Activated CD8-positive, alpha-beta memory T cell treated with anti-CD3 and anti-CD28 coated beads, Interleukin-2, amount 50 U/mL, for 48 hours (primary cell): ENCODE results near the gene LCN15.
A peak's percentile ranks its signal among the peaks of the same experiment; 100 is the strongest.

Experiments used
- DNase-seq: peaks from one replicate; pipeline ENCODE4 v3.0.0-alpha.2; 2020

The LCN15 gene

DNA sequence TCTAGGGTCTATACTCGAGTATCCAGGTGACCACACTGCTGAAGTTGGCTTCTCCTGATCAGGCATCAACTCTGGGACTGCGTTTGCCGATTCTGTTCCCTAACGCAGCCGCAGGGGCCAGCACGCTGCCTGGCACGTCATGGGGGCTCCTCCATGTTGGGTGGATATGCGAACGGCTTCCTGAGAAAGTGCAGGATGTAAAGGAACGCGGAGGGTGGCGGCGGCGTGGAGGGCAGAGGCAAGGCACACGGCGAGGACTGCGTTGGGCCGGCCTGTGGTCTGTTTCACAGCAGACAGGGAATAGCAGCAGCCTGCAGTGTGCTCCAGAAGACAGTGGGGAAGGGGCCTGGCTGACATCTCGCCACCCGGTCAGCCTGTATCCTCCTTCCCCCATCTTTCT, 25.4 kb downstream of the LCN15 start:
- no peak for DNase-seq

DNA sequence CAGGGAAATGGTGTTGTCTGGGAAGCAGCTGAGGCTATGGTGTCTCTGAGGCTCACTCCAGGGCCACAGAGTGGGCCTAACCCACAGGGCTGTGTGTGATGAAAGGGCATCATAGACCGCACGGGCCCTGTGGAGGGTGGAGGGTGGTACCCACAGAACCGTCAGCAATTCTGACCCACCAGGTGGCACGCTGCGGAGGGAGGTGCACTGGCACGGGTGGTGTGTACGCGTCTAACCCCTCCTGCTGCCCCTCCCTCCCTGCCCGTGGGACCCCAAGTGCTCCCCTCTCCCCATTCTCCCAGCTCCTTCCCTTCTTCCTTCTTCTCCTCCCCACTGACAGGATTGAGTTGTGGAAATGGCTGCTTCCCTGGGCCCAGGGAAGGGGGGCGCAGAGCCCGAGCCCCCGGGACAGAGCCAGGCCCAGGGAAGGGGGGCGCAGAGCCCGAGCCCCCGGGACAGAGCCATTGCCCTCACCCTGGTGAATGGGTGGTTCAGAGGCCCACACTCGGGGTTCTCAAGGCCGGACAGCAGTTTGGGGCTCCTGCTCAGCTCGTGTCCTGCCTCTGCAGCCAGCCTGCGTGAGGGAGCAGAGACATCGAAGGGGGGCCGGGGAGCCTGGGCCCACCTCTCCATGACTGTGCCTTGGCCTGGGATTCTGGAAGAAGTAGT, 28.4 kb downstream of the LCN15 start:
- no peak for DNase-seq

DNA sequence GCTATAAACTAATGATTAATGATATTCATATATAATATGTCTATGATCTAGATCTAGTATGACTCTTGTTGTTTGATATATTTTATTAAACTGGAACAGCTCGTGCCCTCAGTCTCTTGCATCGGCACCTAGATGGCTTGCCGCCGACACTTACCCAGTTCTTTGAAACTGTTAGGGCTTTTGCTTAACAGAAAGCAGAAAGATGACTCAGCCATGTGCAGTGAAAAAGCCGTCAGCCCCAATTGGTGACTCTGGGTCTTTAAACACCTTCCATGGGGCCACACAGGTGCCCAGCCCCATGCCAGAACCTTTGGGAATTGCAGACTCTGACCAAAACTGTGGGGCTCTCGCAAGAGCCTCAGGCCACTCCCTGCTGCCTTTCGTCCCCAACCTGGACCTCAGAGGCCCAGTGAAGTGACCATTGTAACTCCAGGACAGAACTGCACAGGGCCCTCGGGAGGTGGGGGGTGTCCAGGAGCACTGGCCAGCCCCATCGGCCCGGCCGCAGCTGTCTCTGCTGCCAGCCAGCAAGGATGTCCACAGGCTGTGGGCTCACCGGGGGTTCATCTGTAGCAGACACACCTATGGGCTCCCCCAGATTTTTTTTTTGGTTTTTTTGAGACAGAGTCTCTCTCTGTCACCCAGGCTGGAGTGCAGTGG, 29.4 kb downstream of the LCN15 start:
- no peak for DNase-seq

DNA sequence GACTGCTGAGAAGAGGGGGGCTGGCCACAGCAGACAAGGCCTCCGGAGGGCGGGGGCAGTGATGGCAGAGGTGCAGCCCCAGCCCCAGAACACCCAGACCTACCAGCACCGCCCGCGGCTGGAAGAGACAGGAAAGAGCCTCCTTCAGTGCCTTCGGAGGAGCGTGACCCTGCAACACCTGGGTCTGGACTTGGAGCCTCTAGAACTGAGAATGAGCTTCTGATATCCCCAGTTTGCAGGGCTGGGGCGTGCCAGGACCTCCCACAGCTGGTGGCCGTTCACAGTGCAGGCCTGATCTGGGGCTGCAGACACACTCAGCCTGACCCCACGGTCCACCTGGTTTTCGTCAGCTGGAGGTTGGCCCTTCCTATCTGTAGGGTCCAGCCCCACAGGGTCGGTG, 30.7 kb downstream of the LCN15 start:
- no peak for DNase-seq

DNA sequence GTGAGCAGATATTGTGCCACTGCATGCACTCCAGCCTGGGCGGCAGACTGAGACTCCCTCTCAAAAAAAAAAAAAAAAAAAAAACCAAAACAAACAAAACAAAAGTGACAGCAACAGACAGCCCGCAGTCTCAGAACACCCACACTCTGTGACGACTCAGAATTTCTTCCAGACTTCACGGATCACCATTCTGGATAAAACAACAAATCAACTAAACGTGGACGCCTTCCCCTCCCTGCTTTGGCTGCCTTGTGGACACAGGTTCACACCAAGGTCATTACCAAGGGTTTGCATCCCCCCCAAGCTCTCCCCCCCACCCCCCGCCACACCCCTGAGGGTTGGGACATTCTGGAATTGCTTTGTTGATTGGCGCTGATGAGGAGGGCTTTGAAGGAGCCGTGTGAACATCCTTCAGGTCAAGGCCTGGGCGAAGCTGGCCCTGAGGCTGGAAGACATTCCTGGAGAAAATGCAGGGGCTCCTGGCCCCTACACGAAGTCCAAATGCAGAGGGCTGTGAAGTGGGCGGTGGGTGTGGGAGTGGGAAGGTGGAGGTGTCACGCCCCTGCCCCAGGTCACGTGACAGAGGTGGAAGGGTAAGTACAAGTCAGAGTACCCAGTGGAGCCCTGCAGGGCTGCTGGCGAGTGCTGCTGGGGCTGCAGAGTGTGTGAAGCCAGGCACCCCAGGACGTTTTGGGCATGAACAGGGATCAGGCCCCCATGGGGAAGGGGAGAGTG, 31.7 kb downstream of the LCN15 start:
- DNase-seq: no peak

DNA sequence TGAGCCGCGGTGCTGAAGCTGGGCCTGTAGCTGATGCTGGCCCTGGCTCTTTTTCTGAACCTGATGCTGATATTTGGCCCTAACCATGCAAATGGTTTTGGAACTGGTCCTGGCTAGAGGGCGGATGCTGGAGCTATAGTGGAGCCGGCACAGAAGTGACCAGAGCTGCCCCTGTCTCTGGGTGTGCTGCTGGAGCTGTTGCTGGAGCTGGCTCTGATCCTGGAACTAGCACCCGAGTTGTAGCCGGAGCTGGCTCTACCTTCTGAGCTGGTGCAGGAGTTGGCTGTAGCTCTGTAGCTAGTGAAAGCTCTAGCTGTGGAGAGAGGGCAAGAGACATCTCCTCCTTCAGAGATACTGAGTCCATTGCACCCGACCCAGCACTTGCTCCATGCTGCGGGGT, 34.4 kb downstream of the LCN15 start:
- DNase-seq: no peak

DNA sequence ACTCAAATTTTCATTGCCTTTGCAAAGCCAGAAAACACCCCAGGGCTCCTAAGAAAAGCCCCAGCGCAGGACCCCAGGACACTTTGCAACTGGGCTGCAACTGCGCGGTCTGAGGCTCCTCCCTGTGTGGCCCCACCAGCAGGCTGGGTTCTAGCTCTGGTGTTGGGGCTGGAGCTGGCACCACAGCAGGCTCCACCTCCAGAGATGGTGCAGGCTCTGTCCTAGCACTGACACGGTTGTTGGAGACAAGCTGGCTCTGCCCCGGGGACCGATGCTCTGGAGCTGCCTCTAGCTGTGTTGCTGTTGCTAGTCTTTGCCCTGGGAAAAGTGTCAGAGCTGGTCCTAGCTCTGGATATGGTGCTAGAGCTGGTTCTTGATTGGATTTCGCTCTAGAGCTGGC, 35.2 kb downstream of the LCN15 start:
- DNase-seq: no peak

DNA sequence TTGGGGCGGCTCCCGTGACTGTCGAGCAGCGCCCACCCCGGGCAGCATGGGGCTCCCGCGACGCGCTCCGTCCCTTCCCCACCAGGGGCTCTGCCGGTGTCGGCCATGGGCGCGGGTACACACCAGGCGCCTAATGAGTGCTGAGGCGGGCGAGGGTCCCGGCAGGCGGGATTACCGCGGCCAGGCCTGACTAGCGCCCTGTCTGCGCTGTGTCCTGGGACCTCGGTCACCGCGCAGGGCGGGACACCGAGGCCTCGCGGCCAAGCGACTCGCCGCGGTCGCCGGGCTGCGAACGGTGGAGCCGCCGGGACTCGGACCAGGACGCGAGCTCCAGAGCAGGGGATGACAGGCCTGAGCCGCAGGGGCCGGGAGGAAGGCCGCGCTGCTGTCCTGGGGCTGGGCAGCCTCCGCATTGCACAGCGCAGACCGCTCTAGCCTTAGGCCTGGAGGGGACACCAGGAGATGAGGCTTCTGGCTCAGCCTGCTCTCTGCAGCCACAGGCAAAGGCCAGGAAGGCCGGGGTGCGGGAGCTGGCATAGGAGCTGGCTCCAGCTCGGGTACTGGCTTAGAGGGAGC, 35.7 kb downstream of the LCN15 start:
- DNase-seq: no peak

DNA sequence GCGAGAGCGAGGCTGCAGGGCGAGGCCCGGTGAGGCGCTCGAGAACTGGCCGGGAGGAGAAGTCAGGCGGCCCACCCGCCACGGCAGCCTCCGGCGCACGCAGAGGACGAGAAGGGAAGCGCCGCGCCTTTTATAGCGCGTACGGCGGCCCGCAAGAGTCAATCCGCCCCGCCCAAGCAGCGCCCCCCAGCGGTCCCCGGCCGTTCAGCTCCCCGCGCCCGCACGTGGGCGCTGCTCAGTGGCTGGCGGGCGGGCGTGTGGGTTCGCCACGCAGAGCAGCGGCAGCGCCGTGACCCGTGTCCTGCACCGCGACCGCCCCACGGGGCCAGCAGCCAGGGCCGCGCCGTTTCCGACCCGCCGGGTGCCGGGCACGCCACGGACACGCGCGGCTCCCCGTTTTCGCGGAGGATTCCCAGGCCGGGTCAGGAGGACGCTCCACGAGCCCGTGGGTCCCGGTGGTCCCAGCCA, 36.2 kb downstream of the LCN15 start:
- peak; percentile 99 for DNase-seq

DNA sequence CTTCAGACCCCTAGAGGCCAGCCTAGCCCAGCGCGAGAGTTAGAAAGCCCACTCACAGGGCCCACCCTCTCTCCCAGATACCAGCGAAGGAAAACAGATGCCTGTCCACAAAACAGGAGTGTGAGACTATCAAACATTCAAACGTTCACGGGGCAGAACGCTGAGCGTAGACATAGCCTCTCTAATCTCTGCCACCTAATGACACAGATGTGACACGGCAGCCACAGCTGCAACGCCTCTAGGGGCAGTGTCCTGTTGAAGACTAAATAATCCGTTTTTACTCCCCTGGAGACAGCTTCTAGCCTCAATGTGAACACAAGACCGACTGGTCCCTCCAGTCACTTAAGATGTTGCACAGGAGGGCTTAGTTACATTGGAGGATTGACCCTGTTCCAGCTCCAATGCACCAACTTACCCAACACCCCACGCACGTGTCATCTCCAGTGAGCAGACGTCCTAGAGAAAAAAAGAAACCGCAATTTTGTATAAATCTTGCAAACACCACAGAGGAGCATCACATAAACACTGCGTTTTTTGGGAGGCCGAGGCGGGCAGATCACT, 37.6 kb downstream of the LCN15 start:
- no peak for DNase-seq

DNA sequence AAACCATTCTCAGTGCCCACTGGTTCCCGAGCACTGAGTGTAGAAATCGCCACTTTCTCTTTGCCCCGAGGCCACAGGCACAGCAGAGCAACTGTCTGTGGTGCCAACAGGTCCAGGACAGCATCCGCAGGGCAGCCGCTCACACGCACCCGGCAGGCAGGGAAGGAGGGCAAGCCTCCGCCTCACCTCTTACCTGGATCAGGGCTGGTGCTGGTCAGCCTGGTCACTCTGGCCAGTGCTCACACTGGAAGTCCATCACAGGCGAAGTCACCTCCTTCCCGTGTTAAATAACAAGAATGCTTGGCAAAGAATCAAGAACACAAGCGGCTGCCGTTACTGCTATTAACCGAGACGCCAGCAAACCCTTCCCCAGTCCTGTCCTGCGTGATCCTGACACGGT, 38.2 kb downstream of the LCN15 start:
- no peak for DNase-seq

DNA sequence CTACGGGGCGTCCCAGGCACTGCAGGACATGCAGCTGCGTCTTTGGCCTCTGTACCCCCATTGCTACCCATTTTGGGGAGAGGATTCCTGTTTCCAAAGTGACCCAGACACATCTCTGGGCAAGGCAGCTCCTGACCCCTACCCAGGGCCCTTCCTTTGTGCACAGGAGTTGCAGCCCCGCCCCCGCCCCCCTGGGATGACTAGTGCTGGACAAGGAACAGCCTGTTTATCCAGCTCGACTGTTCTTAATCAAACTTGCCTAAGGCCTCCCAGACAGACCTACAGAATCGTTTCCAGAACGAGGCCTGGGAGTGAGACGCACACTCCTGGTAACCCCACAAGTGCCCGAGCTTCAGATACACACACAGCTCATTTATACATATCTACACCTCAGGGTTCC, 38.7 kb downstream of the LCN15 start:
- DNase-seq: no peak

DNA sequence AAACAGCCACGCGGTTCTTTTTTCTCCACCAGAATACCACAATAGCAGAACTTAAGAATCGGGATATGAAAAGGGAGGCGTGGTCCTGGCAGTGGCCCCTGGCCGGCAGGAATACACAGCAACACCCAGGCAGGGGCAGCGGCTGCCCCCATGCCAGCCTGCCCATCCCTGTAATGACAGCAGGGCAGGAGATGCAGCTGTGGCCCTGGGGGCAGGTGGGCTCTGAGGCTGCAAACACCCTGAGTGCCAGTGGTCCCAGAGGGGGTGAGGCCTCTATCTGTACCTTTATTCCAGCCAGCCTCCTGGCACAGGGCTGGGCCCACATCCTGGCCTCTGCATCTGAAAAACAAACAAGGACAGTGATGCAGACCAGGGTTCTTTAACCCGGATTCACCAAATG, 39.5 kb downstream of the LCN15 start:
- DNase-seq: no peak

DNA sequence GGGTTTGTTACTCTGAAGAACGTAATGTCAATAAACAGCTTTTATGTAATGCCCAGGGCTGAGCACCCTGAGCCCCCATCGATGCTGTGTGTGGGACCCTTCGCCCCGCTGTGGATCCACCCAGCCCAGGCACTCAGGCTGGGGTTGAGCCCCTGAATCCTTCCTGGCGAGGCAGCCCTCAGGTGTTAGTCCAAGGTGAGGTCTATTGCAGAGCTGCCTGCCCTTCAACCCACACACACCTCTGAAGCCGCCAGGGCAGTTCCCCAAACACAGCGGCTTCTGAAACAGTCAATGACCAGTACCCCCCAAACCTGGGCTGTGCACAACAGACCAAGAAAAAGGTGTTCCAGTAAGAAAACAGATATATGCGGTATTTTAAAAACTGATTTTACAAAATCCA, 40.3 kb downstream of the LCN15 start:
- no peak for DNase-seq

DNA sequence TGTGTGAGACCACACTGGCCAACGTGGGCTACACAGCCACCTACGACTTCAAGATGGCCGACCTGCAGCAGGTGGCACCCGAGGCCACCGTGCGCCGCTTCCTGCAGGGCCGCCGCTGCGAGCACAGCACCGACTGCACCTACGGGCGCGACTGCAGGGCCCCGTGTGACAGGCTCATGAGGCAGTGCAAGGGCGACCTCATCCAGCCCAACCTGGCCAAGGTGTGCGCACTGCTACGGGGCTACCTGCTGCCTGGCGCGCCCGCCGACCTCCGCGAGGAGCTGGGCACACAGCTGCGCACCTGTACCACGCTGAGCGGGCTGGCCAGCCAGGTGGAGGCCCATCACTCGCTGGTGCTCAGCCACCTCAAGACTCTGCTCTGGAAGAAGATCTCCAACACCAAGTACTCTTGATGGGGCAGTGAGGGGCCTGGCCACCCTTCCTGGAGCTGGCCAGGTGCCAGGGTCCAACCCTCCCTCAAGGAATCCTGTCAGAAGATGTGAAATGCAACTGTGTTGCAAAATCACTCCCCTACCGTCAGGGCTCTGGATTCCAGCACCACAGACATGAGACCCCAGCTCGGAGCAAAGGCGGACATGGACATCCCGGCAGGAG, 40.8 kb downstream of the LCN15 start:
- DNase-seq: peak; percentile 70

DNA sequence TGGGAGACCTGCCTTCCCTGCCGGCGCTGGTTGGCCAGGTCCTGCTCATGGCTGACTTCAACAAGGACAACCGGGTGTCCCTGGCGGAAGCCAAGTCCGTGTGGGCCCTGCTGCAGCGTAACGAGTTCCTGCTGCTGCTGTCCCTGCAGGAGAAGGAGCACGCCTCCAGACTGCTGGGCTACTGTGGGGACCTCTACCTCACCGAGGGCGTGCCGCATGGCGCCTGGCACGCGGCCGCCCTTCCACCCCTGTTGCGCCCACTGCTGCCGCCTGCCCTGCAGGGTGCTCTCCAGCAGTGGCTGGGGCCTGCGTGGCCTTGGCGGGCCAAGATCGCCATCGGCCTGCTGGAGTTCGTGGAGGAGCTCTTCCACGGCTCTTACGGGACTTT, 41.4 kb downstream of the LCN15 start:
- peak; percentile 74 for DNase-seq

DNA sequence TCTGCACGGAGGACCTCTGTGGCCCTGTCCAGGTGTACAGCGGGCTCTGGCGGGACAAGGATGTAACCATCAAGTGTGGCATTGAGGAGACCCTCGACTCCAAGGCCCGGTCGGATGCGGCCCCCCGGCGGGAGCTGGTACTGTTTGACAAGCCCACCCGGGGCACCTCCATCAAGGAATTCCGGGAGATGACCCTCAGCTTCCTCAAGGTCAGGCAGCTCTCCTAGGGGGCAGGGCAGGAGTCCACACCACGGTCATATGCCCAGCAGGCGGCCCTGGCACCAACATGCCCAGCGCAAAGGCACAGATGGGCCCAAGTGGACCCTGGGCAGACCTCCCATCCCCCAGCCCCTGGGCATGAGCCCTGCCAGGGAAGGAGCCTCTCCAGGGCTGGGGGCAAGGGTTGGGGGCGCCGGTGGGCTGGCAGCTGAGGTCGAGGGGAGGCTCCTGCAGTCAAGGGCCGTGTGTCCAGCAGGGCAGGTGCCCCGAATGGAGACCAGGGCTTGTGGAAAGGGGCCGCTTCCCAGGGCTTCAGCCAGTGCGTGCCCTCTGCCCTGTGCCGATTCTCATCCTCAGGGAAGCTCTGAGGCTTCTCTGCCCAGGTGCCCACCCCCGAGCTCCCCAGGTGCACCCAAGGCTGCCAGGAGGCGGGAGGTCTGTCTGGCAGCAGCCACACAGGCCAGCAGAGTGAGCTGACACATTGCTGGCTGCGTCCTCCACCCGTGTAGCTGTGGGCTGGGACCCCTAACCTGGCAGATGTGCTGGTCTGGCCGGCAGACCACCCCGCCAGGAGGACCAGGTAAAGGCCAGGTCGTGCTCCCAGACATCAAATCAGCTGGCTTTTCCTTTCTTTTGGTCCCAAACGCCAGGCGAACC, 42.0 kb downstream of the LCN15 start:
- no peak for DNase-seq

DNA sequence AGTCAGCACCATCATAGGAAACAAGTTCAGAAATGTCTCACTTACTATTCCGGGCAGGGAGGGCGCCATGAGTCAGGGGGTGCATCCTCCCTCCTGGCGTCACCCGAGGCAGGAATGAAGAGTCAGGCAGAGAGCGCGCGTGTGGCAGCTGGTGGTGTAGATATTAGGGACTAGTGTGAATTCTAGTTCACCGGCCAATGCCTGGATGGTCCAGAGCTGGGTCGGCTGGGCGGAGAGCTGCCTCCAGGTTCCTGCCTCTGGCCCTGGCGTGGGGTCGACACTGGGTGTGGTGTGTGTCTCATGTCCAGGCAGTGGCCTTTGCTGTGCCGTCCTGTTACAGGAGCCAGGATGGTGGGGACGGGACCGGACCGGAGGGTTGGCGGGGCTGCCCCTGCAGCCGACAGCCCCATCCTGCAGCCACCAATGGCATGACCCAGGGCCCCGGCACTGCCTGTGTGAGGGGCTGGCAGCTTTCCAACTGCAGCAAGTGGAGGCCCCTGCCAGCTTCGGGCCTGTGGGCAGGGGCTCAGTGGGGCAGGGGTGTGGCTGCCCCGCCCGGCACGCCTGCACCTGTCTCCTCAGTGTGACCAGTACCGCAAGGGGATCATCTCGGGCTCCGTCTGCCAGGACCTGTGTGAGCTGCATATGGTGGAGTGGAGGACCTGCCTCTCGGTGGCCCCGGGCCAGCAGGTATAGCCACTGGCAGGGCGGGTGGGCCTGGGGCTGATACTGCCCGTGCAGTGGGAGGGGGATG, 42.8 kb downstream of the LCN15 start:
- DNase-seq: no peak

DNA sequence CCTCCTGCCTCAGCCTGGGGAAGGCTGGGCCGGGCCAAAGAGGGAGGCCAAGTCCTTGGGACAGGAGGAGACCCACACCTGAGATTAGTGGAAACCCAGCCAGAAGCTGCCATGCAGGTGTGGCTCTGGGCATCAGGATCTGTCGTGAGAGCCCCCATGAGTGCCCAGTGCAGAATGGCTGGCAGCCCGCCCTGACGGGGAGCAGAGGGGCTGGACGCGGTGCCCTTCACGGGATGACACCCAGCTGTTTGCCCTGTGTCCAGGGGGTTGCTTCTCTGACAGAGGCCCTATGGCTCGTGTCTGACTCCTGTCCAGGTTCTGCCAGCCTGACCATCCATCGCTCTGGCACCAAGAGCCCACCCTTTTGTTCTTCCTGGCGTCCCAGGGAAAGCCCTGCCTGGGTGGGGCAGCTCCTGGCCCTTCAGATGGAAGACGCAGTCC, 43.4 kb downstream of the LCN15 start:
- DNase-seq: no peak

DNA sequence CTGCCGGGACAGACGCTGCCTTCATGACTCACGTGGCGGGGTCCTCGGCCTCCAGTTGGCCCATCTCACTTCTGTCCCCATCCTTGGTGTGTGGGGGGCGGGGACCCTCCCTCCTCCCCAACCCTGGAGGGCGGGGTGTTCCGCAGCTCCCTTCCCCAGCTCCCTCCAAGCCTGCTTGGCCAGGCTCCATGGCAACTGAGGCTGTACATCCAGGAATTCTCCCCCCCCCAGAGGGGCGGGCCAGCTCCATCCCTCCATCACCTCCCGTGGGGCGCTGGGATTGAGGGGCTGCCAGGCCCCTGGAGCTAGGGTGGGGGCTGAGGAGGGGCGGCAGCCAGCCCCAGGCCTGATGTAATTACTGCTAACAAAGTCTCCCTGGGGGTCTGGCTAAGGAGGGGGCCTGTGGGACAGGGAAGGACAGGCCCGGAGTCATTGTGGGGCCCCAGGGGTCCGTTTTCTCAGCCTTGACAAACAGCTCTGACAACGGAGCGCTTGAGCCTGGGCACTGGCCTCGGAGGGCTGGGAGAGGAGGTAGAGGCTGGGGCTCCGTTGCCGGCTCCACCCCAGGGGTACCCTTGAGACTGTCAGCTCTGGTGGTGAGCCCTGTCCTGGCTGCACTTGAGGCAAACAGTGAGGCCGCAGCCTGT, 43.9 kb downstream of the LCN15 start:
- DNase-seq: no peak
